NB4 (cell line): ENCODE results near the gene ADAMTSL1.

Source experiments
- DNase-seq: peaks from one replicate; pipeline ENCODE4 v3.0.0; 2010; ENCODE audit warnings: low read depth
- H3K4me3 ChIP-seq: one replicate; pipeline ENCODE4 v1.5.1; 2011; ENCODE audit warnings: mild to moderate bottlenecking, low read depth, low read length, moderate library complexity
- CTCF ChIP-seq: IDR thresholded peaks from one replicate; pipeline ENCODE4 v1.5.1; 2012; ENCODE audit warnings: low read depth, low read length
- MAX ChIP-seq: IDR thresholded peaks from 2 replicates; pipeline ENCODE4 v1.6.1; 2011; ENCODE audit warnings: low read depth, low read length
- MYC ChIP-seq: IDR thresholded peaks from 2 replicates; pipeline ENCODE4 v1.6.1; 2011; ENCODE audit warnings: low read depth, low read length
- POLR2A ChIP-seq: IDR thresholded peaks from 2 replicates; pipeline ENCODE4 v1.6.1; 2011; ENCODE audit warnings: mild to moderate bottlenecking; ENCODE audit not compliant: insufficient read length; ENCODE audit errors: extremely low read depth

The ADAMTSL1 gene

GRCh38 chr9:18616976-18617375 lies 143.0 kb downstream of the ADAMTSL1 start:
- TF ChIP-seq CTCF = no peak
- no peak for TF ChIP-seq MAX
- no peak for TF ChIP-seq POLR2A
- TF ChIP-seq MYC = no peak
- no peak overlapping the region for H3K4me3 ChIP-seq
- no peak for DNase-seq

- TF ChIP-seq POLR2A (no peak), MYC (no peak)
- H3K4me3 ChIP-seq = no peak overlapping the region
- DNase-seq = no peak
Observed at GRCh38 chr9:18617759-18618158, 143.8 kb downstream of the ADAMTSL1 start.

GRCh38 chr9:18618862-18619261 lies 144.9 kb downstream of the ADAMTSL1 start:
- DNase-seq = no peak
- TF ChIP-seq CTCF = no peak
- no peak for TF ChIP-seq POLR2A
- no peak for TF ChIP-seq MYC
- TF ChIP-seq MAX = no peak
- H3K4me3 ChIP-seq = no peak overlapping the region

- no peak for DNase-seq
- no peak for TF ChIP-seq CTCF
- TF ChIP-seq MYC = no peak
- no peak for TF ChIP-seq POLR2A
- no peak for TF ChIP-seq MAX
- no peak overlapping the region for H3K4me3 ChIP-seq
Observed at GRCh38 chr9:18622186-18622836, 148.4 kb downstream of the ADAMTSL1 start.

- no peak overlapping the region for H3K4me3 ChIP-seq
- DNase-seq = no peak
- TF ChIP-seq POLR2A (no peak), MAX (no peak), MYC (no peak), CTCF (no peak)
Observed at GRCh38 chr9:18623221-18624079, 149.5 kb downstream of the ADAMTSL1 start.

- no peak for DNase-seq
- H3K4me3 ChIP-seq = no peak overlapping the region
- no peak for TF ChIP-seq MAX
- TF ChIP-seq POLR2A = no peak
- TF ChIP-seq MYC = no peak
- TF ChIP-seq CTCF = no peak
Observed at GRCh38 chr9:18626046-18626698, 152.2 kb downstream of the ADAMTSL1 start.
